ENCODE results near the gene TAS1R1.

TAS1R1 gene

DNA sequence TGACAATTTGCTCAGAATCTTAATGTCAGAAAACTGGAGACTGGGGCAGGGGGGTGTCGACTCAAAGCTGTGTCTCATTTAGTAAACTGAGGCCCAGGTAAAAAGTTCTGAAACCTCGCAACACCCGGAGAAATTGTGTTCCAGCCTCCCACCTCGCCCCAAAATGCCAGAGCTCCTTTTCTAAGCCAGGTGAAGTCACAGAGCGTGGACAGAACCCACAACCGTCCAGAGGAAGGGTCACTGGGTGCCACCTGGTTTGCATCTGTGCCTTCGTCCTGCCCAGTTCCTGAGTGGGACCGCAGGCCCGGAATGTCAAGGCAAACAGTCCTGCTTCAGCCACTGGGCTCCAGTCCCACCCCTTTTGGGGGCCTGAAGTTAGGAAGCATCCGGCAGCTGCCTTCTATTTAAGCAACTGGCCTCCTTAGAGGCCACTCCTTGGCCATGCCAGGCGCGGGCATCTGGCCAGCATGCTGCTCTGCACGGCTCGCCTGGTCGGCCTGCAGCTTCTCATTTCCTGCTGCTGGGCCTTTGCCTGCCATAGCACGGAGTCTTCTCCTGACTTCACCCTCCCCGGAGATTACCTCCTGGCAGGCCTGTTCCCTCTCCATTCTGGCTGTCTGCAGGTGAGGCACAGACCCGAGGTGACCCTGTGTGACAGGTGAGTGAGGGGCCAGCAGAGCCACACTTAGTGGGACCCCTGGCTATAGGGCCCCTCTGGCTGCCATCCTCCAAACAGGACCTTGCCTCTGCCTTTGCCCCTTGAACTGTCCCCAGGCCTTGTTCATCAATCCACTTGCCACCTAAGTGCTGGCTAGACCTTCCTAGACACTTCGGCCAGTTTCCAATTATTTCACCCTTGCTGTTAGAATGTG is at the start of gene TAS1R1:
TSS of gene TAS1R1 (plus strand) at position 401 of the 872 bp plus-strand sequence. CDS start at position 468, 67 bp downstream.
- DNase-seq = no peak

GRCh38 chr1:6505367-6506209 is 49.5 kb upstream of the TAS1R1 start:
- no peak for DNase-seq

DNA sequence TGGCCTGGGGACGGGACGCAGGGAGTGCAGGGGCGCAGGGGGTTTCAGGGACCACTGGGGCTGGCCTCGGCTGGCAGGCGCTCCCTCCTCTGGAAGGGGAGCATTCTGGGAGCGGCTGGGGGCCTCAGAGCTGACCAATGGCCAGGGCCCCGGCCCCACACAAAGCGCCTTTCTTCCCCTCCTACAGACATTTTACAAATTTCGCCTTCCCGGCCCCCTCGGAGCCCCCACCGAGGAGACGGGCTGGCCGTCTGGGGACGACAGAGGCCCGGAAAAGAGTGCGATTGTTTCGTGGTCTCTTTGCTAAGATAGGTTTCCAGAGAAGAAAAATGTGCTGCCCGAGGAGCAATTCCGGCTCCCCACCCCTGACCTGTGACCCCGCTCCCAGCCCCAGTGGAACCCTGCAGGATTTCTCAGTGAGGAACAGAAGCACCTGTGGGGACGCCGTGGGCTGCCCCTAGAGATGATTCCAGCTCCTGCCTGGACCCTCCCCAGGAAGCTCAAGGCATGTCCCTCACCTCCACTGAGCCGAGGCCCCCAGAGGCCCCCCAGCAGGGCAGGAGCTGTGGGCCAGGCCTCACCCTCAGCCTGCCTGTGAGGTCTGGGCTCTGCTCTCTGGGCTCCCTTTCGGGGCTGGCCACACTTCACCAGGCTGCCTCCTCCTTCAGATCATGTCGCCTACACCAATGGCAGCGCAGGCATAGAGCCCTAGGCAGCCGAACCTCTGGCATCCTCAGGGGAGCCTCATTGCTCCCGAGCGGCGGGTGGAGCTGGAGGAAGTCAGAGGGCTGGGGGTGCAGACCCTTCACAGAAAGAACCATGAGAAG is 48.7 kb upstream of the TAS1R1 start:
- no peak for DNase-seq

DNA sequence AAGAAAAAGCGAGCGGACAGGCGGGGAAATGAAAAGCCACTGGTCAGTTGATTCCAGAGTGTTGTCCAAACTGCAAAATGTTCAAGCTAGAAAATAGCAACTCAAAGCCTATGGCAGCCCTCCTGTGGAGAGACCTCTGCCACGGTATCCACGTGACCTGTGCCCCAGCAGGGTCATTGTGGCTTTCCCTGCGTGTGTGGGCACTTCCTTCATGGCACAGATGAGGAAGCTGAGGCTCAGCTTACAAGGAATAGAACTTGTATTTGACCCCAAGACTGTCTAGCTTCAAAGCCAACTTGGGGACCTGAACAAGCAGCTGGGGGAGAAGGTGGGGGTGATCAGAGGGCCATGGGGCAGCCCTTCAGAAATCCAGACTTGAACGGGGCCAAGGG is 48.1 kb upstream of the TAS1R1 start:
- DNase-seq = no peak

DNA sequence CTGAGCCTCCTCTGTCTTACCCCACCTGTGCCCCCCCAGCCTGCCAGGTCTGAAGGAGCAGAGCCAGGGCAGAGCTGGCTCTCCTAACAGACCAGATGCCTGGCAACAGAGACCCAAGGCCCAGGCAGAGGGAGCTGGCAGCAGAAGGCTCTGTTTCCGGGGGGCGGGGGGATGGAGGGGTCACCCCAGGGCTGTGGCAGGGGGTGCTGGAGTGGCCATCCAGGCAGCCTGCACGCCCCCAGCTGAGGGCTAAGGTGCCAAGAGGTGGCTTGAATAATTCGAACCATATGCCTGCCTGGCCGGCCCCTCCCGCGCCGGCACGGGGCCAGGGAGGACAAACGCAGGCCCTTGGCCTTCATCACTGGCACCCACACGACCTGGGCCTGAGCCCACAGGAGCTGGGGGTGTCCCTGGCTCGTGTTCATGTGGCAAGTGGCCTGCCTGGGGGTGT is 47.6 kb upstream of the TAS1R1 start:
- no peak for DNase-seq

- DNase-seq = no peak
Measured at GRCh38 chr1:6508154-6508815, 46.8 kb upstream of the TAS1R1 start.

DNA sequence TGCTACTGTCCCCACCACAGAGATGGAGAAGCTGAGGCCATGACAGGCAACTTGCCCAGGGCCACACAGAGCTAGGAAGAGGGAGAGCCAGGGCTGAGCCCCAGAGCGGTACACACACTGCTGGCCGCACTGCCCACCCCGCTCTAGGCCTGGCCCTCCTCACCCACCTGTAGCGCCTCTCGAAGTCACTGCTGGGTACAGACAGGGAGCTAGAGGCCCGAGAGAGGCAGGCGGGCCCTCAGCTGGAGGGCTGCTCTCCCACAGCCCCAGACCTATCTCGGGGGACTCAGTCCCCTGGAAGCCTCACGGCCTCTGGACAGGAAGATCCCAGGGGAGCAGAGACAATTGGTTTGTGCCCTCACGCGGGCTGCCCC is 46.3 kb upstream of the TAS1R1 start:
- no peak for DNase-seq

GRCh38 chr1:6509220-6509918 is 45.7 kb upstream of the TAS1R1 start:
- DNase-seq = no peak

DNA sequence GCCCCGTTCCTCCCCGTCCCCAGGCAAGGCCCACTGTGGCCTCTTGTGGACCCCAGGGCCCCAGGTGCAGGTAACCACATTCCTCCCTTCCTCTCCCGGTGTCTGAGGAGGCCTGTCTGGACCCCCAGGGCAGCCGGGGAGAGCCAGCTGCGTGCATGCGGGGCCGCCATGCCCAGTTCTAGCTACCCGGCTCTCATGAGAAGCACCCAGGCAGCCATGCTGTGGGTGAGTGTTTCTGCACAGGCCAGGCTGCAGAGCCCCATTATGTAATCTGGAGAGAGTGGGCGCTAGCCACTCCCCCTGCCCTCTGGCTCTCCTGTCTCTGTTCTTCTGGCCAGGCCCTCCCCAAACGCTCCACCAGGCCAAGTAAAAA is 45.2 kb upstream of the TAS1R1 start:
- no peak for DNase-seq

GRCh38 chr1:6510493-6510892 is 44.6 kb upstream of the TAS1R1 start:
- DNase-seq = no peak

DNA sequence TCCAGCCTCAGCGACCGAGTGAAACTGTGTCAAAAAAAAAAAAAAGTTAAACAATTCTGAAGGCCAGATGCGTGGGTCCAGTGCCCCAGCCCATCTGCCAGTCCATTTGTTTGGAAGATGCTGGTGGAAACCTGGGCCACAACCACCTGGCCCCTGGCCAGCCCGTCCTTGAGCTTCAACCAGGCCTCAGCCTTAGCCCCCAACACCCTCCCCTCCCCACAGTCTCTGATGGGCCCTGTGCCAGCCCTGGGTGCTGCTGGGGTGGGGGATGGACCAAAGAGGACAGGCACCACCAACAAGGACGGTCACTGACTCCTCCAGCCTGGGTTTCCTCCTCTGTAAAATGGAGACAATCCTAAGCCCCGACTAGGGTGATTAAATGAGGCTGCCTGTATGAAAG is 44.1 kb upstream of the TAS1R1 start:
- DNase-seq = no peak

GRCh38 chr1:6511561-6512244 is 43.4 kb upstream of the TAS1R1 start:
- no peak for DNase-seq

GRCh38 chr1:6512245-6512907 is 42.7 kb upstream of the TAS1R1 start:
- DNase-seq = no peak

- DNase-seq = no peak
Measured at GRCh38 chr1:6512908-6513280, 42.2 kb upstream of the TAS1R1 start.

- no peak for DNase-seq
Measured at GRCh38 chr1:6513320-6513801, 41.7 kb upstream of the TAS1R1 start.

DNA sequence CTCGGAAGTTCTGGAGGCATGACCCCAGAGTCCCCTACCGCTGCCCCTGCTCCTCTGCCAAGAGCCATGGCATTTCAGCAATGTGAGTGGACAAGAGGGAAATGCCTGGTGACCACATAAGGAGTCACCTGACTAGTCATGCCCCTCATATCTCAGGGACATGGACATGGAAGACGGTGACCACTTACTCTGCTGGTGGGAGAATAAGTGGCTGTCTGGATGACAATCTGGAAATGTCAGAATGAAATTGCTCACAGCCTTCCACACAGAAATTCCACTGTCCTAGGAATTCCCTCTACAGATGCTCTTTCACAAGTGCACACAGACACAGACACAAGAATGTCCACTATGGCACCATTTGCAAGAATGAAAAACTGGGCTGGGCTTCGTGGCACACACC is 39.3 kb upstream of the TAS1R1 start:
- no peak for DNase-seq

GRCh38 chr1:6517435-6517851 is 37.7 kb upstream of the TAS1R1 start:
- DNase-seq = no peak

DNA sequence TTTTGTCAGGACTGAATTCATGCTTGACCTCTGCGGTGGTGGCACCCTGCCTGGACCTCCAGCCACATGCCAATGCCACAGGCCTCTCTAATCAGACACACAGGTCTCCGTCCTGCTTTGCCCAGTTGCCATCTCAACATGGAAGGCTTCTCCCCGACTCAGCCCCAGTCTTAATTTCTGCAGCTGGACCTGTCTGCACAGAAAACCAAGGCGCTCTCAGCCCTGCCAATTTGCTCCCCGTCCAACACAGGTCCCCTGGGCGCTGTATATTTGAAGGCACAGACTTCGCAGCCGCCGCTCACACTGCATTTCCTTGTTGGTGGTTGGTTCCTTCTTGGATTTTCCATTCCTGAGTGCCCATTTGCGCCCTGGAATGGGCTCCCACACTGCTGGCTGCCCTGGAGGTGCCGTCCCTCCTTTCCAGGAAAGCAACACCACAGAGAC is 35.6 kb upstream of the TAS1R1 start:
- no peak for DNase-seq

- no peak for DNase-seq
Measured at GRCh38 chr1:6519935-6520671, 35.0 kb upstream of the TAS1R1 start.

GRCh38 chr1:6521536-6521935 is 33.6 kb upstream of the TAS1R1 start:
- DNase-seq = no peak

All from activated CD4-positive, alpha-beta T cell treated with anti-CD3 and anti-CD28 coated beads, Interleukin-2, amount 50 U/mL, for 1 hour (primary cell).